T-helper 1 cell treated with Interleukin-12 subunit alpha and Interleukin-12 subunit beta and Interleukin-4 antibody, amounts not matched to agents 30 μg/mL and 1 μg/mL, for 36 hours (primary cell): ENCODE measurements around the gene KIAA0040.

Source experiments
- H3K27ac Mint-ChIP-seq: one replicate; pipeline ENCODE4 v1.8.0; 2021; ENCODE audit warnings: mild to moderate bottlenecking, mixed read lengths
- H3K27me3 Mint-ChIP-seq: one replicate; pipeline ENCODE4 v1.8.0; 2021; ENCODE audit warnings: low read depth, mixed read lengths
- H3K36me3 Mint-ChIP-seq: one replicate; pipeline ENCODE4 v1.8.0; 2021; ENCODE audit warnings: low read depth, mixed read lengths
- H3K4me1 Mint-ChIP-seq: one replicate; pipeline ENCODE4 v1.8.0; 2021; ENCODE audit warnings: low read depth, mixed read lengths
- H3K4me3 Mint-ChIP-seq: one replicate; pipeline ENCODE4 v1.8.0; 2021; ENCODE audit warnings: mild to moderate bottlenecking, moderate library complexity, mixed read lengths
- H3K9me3 Mint-ChIP-seq: one replicate; pipeline ENCODE4 v1.8.0; 2021; ENCODE audit warnings: mixed read lengths

KIAA0040 gene

DNA sequence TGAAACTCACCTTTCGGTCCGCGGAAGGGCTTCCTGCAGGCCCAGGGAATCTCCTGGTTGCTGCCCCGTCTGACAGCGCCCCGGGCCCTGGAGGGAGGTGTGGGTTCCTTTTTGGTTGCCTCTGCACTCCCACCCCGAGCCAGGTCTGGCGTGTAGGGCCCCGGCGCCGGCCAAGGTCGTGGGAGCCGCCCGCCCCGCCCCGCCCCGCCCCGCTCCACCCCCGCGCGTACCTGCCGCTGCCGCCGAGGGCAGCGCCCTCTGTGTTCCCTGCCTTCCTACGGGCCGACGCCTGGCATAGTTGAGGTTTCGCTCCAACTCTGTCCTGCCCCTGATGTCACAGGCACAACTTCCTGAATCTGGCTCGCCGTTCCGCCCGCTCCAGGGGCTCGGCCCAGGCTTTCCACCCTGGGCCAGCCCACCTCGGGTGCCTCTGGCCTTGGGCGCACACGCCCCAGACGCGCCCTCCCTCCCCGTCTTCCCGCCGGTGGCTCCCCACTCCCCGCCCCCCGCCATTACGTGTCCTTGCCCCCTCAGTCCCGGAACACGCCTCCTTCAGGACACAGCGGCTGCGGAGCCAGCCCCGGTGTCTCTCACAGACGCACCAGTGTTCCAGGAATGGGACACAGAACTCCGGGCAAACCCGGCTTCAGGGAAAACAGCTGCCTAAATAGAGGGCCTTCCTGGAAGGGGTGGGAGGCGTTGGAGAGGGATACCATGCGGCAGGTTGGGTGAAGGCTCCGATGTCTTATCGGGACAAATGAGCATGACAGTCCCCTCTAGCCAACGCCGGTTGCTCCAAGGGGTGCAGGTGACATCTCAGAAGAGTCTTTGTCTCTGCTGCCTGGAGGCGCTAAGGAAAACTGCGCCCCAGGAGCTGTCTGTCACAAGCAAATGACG, at the start of gene KIAA0040:
Gene KIAA0040 (minus strand): TSS at position 147 of the 897 bp plus-strand sequence. CDS start 31,763 bp downstream, outside the sequence.
- Mint-ChIP-seq H3K27me3 (no peaks in the 10 kb centered on the region), H3K36me3 (peaks cover 32% of the 10 kb centered on the region), H3K27ac (peak within 1 kb of the TSS; percentile 86), H3K9me3 (no peaks in the 10 kb centered on the region), H3K4me3 (peak within 1 kb of the TSS; percentile 94), H3K4me1 (peaks cover 51% of the 10 kb centered on the region)

DNA sequence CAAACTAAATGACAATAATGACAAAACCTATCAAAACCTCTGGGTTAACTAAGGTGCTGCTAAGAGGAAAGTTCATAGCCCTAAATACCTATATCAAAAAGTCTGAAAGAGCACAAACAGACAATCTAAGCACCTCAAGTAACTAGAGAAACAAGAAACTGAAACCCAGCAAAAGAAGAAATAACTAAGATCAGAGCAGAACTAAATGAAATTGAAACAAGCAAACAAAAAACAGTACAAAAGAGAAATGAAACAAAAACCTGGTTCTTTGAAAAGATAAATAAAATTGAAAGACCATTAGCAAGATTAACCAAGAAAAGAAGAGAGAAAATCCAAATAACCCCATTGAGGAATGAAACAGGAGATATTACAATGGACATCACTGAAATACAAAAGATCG, 44.8 kb upstream of the KIAA0040 start:
- H3K27ac Mint-ChIP-seq: peak overlapping the region; percentile 46
- H3K27me3 Mint-ChIP-seq: no peaks in the 10 kb centered on the region
- peaks cover 25% of the 10 kb centered on the region for H3K4me1 Mint-ChIP-seq
- peaks cover 14% of the 10 kb centered on the region for H3K36me3 Mint-ChIP-seq
- H3K9me3 Mint-ChIP-seq: peaks cover 34% of the 10 kb centered on the region
- peak overlapping the region; percentile 27 for H3K4me3 Mint-ChIP-seq

DNA sequence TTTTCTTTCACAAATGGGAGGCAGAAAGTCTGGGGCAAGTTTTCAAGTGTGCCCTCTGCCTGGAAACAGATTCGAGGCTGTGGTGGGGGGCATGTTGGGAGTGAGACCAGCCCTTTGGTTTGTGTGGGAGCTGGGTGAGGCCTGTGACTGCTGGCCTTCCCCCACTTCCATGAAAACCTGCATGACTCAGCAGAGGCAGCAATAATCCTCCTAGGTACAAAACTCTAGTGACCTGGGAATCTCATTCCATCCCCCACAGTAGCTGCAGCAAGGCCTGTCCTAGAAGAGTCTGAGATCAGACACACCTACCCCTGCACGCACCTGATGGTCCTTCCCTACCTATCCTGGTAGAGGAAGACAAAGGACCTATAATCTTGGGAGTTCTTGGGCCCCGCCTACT, 42.1 kb upstream of the KIAA0040 start:
- Mint-ChIP-seq H3K9me3 (peaks cover 34% of the 10 kb centered on the region), H3K27ac (no peak overlapping the region), H3K36me3 (peaks cover 14% of the 10 kb centered on the region), H3K4me1 (peaks cover 25% of the 10 kb centered on the region), H3K4me3 (no peak overlapping the region), H3K27me3 (no peaks in the 10 kb centered on the region)

DNA sequence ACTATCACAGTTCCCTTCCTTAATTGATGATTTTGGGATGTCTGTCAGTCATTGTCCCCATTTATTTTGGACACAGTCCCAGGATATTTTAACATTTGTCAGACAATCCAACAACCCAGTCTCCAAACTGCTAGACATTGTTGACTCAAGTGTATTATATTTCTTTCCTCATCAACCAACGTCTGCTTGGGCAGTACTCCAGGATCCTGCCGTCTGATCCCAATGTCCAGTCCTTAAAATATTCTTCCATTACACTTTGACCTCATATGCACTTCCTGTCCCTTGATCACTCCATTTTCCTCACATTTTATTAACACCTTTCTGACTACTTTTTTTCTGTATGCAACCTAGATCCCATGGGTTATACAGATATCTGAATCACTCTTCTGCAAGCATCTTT, 39.8 kb upstream of the KIAA0040 start:
- no peak overlapping the region for H3K4me3 Mint-ChIP-seq
- no peak overlapping the region for H3K27ac Mint-ChIP-seq
- peaks cover 22% of the 10 kb centered on the region for H3K4me1 Mint-ChIP-seq
- no peaks in the 10 kb centered on the region for H3K27me3 Mint-ChIP-seq
- H3K9me3 Mint-ChIP-seq: peaks cover 25% of the 10 kb centered on the region
- H3K36me3 Mint-ChIP-seq: peaks cover 11% of the 10 kb centered on the region

DNA sequence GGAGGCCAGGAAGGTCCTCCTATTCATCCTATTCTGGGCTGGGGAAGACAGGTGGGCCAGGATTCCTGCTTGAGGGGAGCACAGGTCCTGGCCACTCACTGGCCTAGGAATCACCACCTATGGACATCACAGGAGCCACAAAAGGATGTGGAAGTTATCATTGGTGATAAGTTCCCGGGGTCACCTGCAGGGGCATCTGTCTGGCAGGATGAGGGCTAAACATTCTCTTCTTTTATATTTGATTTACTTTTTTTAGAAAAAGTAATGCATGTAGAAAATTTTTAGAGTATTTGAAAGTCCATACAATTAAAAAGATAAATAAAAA, 33.2 kb upstream of the KIAA0040 start:
- Mint-ChIP-seq H3K36me3 (no peaks in the 10 kb centered on the region), H3K27me3 (no peaks in the 10 kb centered on the region), H3K9me3 (no peaks in the 10 kb centered on the region), H3K27ac (no peak overlapping the region), H3K4me3 (no peak overlapping the region), H3K4me1 (no peaks in the 10 kb centered on the region)

DNA sequence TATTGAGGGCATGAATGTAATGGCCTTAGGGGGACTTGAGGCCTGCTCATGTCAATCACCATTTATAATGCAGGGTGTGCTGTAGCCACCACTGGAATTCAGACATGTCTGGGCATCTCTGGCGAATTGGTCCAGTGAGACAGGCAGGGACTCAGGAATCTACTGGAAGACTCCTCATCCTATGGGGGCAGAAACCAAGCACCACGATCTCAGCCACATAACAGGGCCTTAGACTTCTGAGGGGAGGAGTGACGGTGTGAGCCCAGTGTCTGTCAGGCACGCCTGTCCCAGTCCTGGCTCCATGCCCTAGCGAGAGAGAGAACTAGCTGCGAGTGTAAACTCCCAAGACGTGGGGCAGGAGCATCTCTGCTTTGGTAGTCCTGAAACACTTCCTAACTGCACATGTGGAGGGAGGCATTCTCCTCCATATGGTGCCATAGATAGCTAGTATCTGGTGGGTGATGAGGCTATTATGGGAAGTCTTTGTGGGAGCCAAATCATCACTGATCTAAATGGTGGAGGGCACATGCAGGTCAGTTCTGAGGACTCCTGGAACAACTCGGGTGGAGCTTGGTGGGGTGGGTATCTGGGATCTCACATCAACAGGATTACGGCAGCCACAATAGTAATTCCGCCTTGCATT, 29.8 kb upstream of the KIAA0040 start:
- no peak overlapping the region for H3K27ac Mint-ChIP-seq
- H3K36me3 Mint-ChIP-seq: no peaks in the 10 kb centered on the region
- H3K4me3 Mint-ChIP-seq: no peak overlapping the region
- H3K4me1 Mint-ChIP-seq: peaks cover 12% of the 10 kb centered on the region
- H3K9me3 Mint-ChIP-seq: no peaks in the 10 kb centered on the region
- no peaks in the 10 kb centered on the region for H3K27me3 Mint-ChIP-seq

DNA sequence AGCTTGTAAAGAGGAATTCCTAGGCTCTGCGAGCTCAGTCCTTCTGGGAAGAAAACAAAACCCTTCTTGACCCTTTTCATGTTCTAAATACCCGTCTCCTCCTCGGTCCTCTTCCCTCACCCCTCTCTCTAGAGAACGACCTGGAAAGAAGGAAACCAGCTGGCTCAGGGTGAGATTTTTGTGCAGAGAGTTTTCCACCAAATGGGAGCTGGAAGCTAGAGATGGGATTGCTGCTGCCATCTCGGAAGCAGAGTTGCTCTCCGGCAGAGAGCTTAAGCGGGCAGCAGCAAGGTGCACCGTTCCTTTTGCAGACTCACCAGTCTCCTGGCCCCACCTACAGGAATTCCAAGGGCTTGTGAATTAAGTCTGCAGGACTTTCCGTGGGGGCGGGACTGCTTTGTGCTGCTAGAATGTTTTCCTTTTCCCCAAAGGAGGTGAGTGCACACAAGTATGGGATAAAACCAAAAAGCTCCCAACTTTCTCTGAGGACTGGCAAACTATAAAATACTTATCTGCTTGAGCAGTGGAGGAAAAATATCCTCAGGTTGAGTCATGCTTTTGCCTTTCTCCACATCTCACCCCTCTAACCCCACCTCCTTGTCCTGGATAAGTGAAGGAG, 29.1 kb upstream of the KIAA0040 start:
- no peak overlapping the region for H3K4me3 Mint-ChIP-seq
- no peaks in the 10 kb centered on the region for H3K36me3 Mint-ChIP-seq
- H3K27me3 Mint-ChIP-seq: no peaks in the 10 kb centered on the region
- H3K9me3 Mint-ChIP-seq: no peaks in the 10 kb centered on the region
- no peak overlapping the region for H3K27ac Mint-ChIP-seq
- peaks cover 12% of the 10 kb centered on the region for H3K4me1 Mint-ChIP-seq

DNA sequence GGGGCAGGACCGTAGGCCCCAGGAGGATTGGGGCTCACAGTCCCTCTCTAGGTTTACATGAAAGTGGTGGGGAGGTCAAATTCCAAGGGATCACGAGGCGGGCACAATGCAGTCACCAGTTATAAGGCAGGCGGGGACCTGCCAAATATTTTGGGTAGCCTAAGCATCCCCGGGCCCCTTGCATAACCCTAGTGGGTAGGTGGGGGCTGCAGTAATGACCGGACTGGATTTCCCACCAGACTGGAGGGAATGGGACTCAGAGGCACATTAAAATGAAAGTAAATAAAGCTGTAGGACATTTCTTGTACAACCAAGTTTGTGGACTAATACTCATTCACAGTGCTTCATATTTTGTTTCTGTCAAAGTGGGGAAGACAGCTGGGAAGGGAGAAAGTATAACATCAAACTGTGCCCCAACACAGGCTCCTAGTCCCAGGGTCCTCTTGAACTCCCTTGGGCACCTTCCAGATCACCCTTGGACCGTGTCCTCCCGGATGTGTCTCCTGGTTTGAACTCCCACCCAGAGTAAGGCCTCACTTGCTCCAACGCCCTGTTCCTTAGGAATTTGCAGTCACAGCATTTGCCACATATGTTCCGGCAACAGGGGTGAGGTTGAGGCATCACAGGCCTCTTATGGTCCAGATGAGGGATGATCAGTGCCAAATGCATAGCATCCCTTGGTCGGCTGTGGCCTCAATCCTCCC, 28.4 kb upstream of the KIAA0040 start:
- Mint-ChIP-seq H3K9me3 (no peaks in the 10 kb centered on the region), H3K36me3 (no peaks in the 10 kb centered on the region), H3K4me3 (no peak overlapping the region), H3K27ac (no peak overlapping the region), H3K4me1 (peaks cover 12% of the 10 kb centered on the region), H3K27me3 (no peaks in the 10 kb centered on the region)

DNA sequence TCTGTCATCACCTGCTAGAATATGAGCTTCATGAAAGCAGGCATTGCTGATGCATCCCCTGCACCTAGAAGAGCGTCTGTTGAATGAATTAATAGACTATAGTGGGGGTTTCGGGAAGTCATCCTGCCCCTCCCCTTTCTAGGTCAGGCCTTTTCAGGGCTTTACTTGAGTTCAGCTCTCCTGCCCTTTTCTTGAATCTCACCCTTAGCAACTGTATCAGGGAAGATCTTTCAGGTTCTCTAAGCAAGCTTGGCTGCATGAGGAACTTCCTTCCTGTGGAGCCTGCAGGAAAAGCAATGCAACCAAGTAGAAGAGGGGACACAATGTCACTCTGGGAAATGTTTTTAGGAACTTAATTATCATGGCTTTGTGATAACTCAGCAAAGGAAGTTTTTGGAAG, 27.2 kb upstream of the KIAA0040 start:
- H3K4me1 Mint-ChIP-seq: peaks cover 12% of the 10 kb centered on the region
- no peak overlapping the region for H3K27ac Mint-ChIP-seq
- H3K36me3 Mint-ChIP-seq: no peaks in the 10 kb centered on the region
- H3K4me3 Mint-ChIP-seq: no peak overlapping the region
- no peaks in the 10 kb centered on the region for H3K27me3 Mint-ChIP-seq
- H3K9me3 Mint-ChIP-seq: no peaks in the 10 kb centered on the region

DNA sequence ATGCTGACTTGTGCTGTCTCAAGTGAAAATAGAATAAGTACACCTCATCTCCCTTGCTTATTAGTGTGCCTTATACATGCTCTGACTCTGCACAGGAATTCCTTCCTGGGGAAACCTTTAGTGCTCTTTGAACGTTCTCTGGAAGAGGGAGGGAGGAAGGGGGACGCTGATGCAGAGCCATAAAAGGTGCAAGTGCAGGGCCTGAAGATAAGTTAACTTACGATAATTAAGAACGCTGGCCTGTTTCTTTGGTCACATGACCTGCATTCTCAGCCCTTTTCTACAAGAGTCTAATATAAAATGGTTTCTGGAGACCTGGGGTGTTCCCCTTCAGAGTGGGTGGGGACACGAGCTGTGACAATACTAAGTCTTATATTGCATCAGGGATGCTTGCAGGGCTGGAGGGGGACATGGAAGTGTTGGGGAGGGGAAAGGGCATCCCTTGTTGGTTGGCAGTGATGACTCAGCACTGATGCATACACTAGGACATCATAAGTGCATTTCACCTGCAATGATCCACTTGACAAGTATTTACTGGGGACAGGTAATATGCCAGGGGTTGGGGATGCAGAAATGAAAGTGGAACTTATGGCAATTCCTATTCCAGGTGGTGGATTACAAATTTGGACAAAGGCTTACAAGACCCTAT, 26.3 kb upstream of the KIAA0040 start:
- Mint-ChIP-seq H3K4me3 (no peak overlapping the region), H3K27me3 (no peaks in the 10 kb centered on the region), H3K4me1 (peaks cover 12% of the 10 kb centered on the region), H3K9me3 (no peaks in the 10 kb centered on the region), H3K36me3 (peaks cover 4% of the 10 kb centered on the region), H3K27ac (no peak overlapping the region)

DNA sequence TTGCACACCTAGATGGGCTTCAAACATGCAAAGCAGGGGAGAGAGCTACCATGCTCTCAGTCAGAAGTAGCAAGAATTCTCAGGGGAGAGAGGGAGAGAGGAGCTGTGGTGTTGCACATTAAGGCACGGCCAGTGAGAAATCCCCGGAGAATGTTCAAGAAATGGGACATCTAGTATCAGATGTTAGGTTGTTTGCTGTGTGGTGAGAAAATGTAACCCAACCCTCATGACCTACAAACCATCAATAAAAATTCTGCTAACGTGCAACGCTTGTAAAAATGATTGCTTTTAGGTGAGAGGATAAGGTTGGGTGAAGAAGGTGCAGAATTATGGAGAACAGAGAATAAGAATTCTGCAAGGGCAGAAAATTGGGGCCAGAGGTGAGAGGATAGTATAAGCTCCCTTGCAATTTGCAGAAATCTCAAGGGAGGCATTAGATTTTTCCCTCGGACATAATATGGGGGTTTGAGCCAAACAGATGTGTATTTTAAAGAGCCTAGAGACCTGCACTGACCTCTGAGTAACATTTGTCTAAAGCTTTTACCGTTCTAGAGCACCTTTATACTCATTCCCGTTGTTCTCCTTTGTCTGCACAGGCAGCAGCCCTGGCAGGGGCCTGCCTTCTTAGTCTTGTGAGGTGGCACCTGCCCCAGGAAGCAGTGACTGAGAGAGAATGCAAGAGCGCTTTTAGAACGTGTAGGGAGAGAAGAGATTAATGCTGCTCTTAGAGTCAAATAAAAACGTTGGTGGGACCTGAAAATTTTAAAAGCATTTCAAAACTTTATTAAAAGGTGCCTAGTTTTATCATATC, 25.4 kb upstream of the KIAA0040 start:
- Mint-ChIP-seq H3K36me3 (peaks cover 4% of the 10 kb centered on the region), H3K4me3 (no peak overlapping the region), H3K27me3 (no peaks in the 10 kb centered on the region), H3K4me1 (peaks cover 12% of the 10 kb centered on the region), H3K9me3 (no peaks in the 10 kb centered on the region), H3K27ac (no peak overlapping the region)

DNA sequence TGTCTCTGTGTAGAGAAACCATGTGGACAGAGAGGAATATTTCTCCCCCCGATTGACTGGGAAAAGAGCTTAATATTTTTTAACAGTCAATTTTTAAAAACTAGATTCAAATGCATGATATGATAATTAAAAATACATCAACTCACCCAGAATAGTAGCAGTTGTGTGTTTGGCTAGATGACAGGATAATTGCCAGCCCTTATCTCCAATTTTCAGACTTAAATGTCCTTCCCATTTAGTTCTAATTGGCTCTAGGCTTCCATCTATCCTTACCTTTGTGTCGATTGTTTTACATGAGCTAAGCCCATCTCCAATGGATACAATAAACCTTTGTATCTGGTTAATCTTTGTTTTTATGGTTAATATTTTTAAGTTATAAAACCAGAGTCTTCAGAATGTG, 23.9 kb upstream of the KIAA0040 start:
- Mint-ChIP-seq H3K36me3 (peaks cover 4% of the 10 kb centered on the region), H3K4me3 (no peak overlapping the region), H3K27me3 (no peaks in the 10 kb centered on the region), H3K9me3 (no peaks in the 10 kb centered on the region), H3K4me1 (peaks cover 24% of the 10 kb centered on the region), H3K27ac (no peak overlapping the region)

DNA sequence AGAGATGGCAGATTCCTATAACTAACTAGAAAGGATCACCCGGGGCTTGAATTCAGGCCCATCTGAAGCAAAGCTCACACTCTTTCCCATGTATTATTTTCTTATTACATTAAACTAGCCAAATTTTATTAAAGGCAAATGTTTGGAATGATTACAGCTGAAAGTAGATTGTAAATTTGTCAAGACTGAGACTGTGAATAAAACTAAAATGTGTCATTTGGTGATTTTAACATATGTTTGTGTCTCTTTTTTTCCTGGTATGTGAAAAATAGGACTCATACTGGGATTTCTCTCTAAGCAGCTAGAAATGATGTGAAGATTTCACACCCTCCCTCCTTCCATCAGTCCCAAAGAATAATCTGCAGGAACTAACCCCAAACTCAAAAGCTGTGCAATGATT, 19.1 kb upstream of the KIAA0040 start:
- H3K27ac Mint-ChIP-seq: no peak overlapping the region

More for the DNA sequence above, 19.1 kb upstream of the KIAA0040 start:
- Mint-ChIP-seq H3K4me3 (peak overlapping the region; percentile 12), H3K27me3 (no peaks in the 10 kb centered on the region), H3K36me3 (peaks cover 5% of the 10 kb centered on the region), H3K9me3 (no peaks in the 10 kb centered on the region), H3K4me1 (peaks cover 48% of the 10 kb centered on the region)
